IPS-11a (cell line): ENCODE measurements around the gene SDS.
A peak's percentile ranks its signal among the peaks of the same experiment; 100 is the strongest.

Experiments used
- H3K4me3 ChIP-seq: one replicate; pipeline ENCODE4 v1.5.1; 2013; ENCODE audit warnings: low read depth, low read length, control low read depth

The SDS gene

GRCh38 chr12:113384778-113385177 is 18.9 kb downstream of the SDS start:
- H3K4me3 ChIP-seq, result no peak overlapping the region

- H3K4me3 ChIP-seq, result no peak overlapping the region
These were observed 21.5 kb downstream of the SDS start for GRCh38 chr12:113382206-113382605.

- no peak overlapping the region for H3K4me3 ChIP-seq
These were observed 22.5 kb downstream of the SDS start for GRCh38 chr12:113381220-113381619.

GRCh38 chr12:113378291-113378690 is 25.4 kb downstream of the SDS start:
- no peak overlapping the region for H3K4me3 ChIP-seq

GRCh38 chr12:113374823-113375428 is 28.8 kb downstream of the SDS start:
- H3K4me3 ChIP-seq, result no peak overlapping the region

GRCh38 chr12:113373969-113374368 is 29.7 kb downstream of the SDS start:
- H3K4me3 ChIP-seq, result no peak overlapping the region

- H3K4me3 ChIP-seq, result no peak overlapping the region
These were observed 30.2 kb downstream of the SDS start for GRCh38 chr12:113373440-113373839.

GRCh38 chr12:113372371-113372770 is 31.3 kb downstream of the SDS start:
- H3K4me3 ChIP-seq, result no peak overlapping the region

GRCh38 chr12:113371808-113372207 is 31.9 kb downstream of the SDS start:
- H3K4me3 ChIP-seq, result no peak overlapping the region

GRCh38 chr12:113370923-113371682 is 32.6 kb downstream of the SDS start:
- H3K4me3 ChIP-seq, result no peak overlapping the region

- no peak overlapping the region for H3K4me3 ChIP-seq
These were observed 34.2 kb downstream of the SDS start for GRCh38 chr12:113369391-113369985.

GRCh38 chr12:113368331-113368730 is 35.4 kb downstream of the SDS start:
- no peak overlapping the region for H3K4me3 ChIP-seq

GRCh38 chr12:113366827-113367226 is 36.9 kb downstream of the SDS start:
- no peak overlapping the region for H3K4me3 ChIP-seq

- H3K4me3 ChIP-seq, result no peak overlapping the region
These were observed 37.9 kb downstream of the SDS start for GRCh38 chr12:113365639-113366395.

- H3K4me3 ChIP-seq, result no peak overlapping the region
These were observed 39.0 kb downstream of the SDS start for GRCh38 chr12:113364698-113365097.

GRCh38 chr12:113361574-113362370 is 41.9 kb downstream of the SDS start:
- H3K4me3 ChIP-seq, result no peak overlapping the region

GRCh38 chr12:113359939-113360748 is 43.5 kb downstream of the SDS start:
- H3K4me3 ChIP-seq, result no peak overlapping the region

GRCh38 chr12:113359133-113359938 is 44.4 kb downstream of the SDS start:
- peak overlapping the region; percentile 84 for H3K4me3 ChIP-seq
